Liver (tissue), 9 donors: ENCODE data around the gene SP1. TPM values are rescaled to one million over a fixed set of nuclear protein-coding genes. Genes with fewer than 3 reads are reported as not detected.
A peak's percentile ranks its signal among the peaks of the same experiment; 100 is the strongest.
"Not testable (repeated sequence)": the region's sequence is repeated elsewhere in the genome, so short reads cannot be mapped to it uniquely, and the experiment has no call there.

Experiments
- DNase-seq: peaks from one replicate; pipeline ENCODE4 v3.0.0-alpha.2; 2017; ENCODE audit warnings: low spot score
- H3K27ac ChIP-seq, 2 donors: one replicate each; pipeline ENCODE4 v1.7.0; 2013; ENCODE audit warnings: inconsistent platforms in 2 of 2, low read length in 2 of 2, control low read depth in 1 of 2, low read depth in 1 of 2, mild to moderate bottlenecking in 1 of 2
- H3K27me3 ChIP-seq, 4 donors: one replicate each; pipeline versions ENCODE4 v1.6.1 to v1.7.0; 2013; ENCODE audit warnings: low read length in 3 of 4, inconsistent platforms in 1 of 4, mild to moderate bottlenecking in 1 of 4, moderate library complexity in 1 of 4; ENCODE audit not compliant: control insufficient read depth in 4 of 4, insufficient read depth in 4 of 4
- H3K36me3 ChIP-seq, 4 donors: one replicate each; pipeline versions ENCODE4 v1.6.1 to v1.7.0; 2013; ENCODE audit warnings: low read length in 3 of 4, mild to moderate bottlenecking in 3 of 4, low read depth in 1 of 4, moderate library complexity in 1 of 4; ENCODE audit not compliant: control insufficient read depth in 4 of 4, insufficient read depth in 3 of 4
- H3K4me1 ChIP-seq, 4 donors: one replicate each; pipeline versions ENCODE4 v1.6.1 to v1.7.0; 2013; ENCODE audit warnings: low read length in 3 of 4, mild to moderate bottlenecking in 3 of 4, moderate library complexity in 1 of 4; ENCODE audit not compliant: control insufficient read depth in 4 of 4, insufficient read depth in 4 of 4
- H3K4me3 ChIP-seq, 3 donors: one replicate each; pipeline versions ENCODE4 v1.6.1 to v1.7.0; 2013; ENCODE audit warnings: low read length in 3 of 3, control low read depth in 1 of 3, low read depth in 1 of 3, mild to moderate bottlenecking in 1 of 3
- H3K9ac ChIP-seq, 2 donors: one replicate each; pipeline ENCODE4 v1.7.0; 2013; ENCODE audit warnings: low read length in 2 of 2, mild to moderate bottlenecking in 2 of 2, moderate library complexity in 2 of 2, control low read depth in 1 of 2, low read depth in 1 of 2
- H3K9me3 ChIP-seq, 4 donors: one replicate each; pipeline versions ENCODE4 v1.6.1 to v1.7.0; 2013; ENCODE audit warnings: low read length in 3 of 4; ENCODE audit not compliant: control insufficient read depth in 4 of 4
- EGR1 ChIP-seq, 2 donors: IDR thresholded peaks; 2 replicates each; pipeline ENCODE4 v1.6.1; 2016 to 2018; ENCODE audit warnings: antibody characterized with exemption in 2 of 2, low read depth in 2 of 2
- FOXA2 ChIP-seq: IDR thresholded peaks from 2 replicates; pipeline ENCODE4 v1.6.1; 2016; ENCODE audit warnings: antibody characterized with exemption
- GABPA ChIP-seq, 2 donors: IDR thresholded peaks in 1 of 2; conservative IDR thresholded peaks in 1 of 2; 2 replicates each; pipeline ENCODE4 v1.6.1; 2016; ENCODE audit warnings: antibody characterized with exemption in 2 of 2, mild to moderate bottlenecking in 1 of 2, moderate library complexity in 1 of 2
- HNF4A ChIP-seq, 2 donors: conservative IDR thresholded peaks; 2 replicates each; pipeline ENCODE4 v1.6.1; 2016; ENCODE audit warnings: antibody characterized with exemption in 2 of 2, mild to moderate bottlenecking in 2 of 2
- HNF4G ChIP-seq: IDR thresholded peaks from 2 replicates; pipeline ENCODE4 v1.6.1; 2016; ENCODE audit warnings: antibody characterized with exemption
- JUND ChIP-seq, 2 donors: IDR thresholded peaks; 2 replicates each; pipeline ENCODE4 v1.6.1; 2016; ENCODE audit warnings: antibody characterized with exemption in 2 of 2
- NR2F2 ChIP-seq: IDR thresholded peaks from 2 replicates; pipeline ENCODE4 v1.6.1; 2016; ENCODE audit warnings: antibody characterized with exemption
- RAD21 ChIP-seq, 2 donors: IDR thresholded peaks; 2 replicates each; pipeline ENCODE4 v1.6.1; 2016; ENCODE audit warnings: antibody characterized with exemption in 2 of 2, mild to moderate bottlenecking in 2 of 2
- SP1 ChIP-seq: IDR thresholded peaks from 2 replicates; pipeline ENCODE4 v1.6.1; 2018; ENCODE audit warnings: antibody characterized with exemption, mild to moderate bottlenecking
- TAF1 ChIP-seq: conservative IDR thresholded peaks from 2 replicates; pipeline ENCODE4 v1.6.1; 2016; ENCODE audit warnings: antibody characterized with exemption, mild to moderate bottlenecking
- WGBS: extraction: QIAGEN DNeasy Blood & Tissue Kit; methylation state at CpG from one replicate; pipeline ENCODE4 v1.1.7; 2013; 5-methylcytosine and 5-hydroxymethylcytosine counted together
- polyA plus RNA-seq, 2 donors: library from polyadenylated mRNA; stranded (reverse) in 1 of 2; unstranded in 1 of 2; fragments of 200-250 nt in 1 of 2; fragments of >200 nt in 1 of 2; fragmentation: Nextera tagmentation in 1 of 2; extraction: Ambion mirVana in 1 of 2; gene quantifications; one replicate each; pipeline versions ENCODE4 v1.2.1 to v1.2.3, GENCODE V29; 2013 to 2015
- total RNA-seq, 2 donors: library from RNA; depleted of rRNA; stranded (reverse); fragments of >200 nt; gene quantifications; one replicate each; pipeline ENCODE4 v1.2.3, GENCODE V29; 2014
- TF ChIP-seq, protein P1 (sequence below): IDR thresholded peaks from 2 replicates; pipeline ENCODE4 v1.6.1; 2016; ENCODE audit warnings: antibody characterized with exemption
- TF ChIP-seq, protein P2 (sequence below): IDR thresholded peaks from 2 replicates; pipeline ENCODE4 v1.6.1; 2016; ENCODE audit warnings: antibody characterized with exemption
- TF ChIP-seq, protein P3 (sequence below): IDR thresholded peaks from 2 replicates; pipeline ENCODE4 v1.6.1; 2016; ENCODE audit warnings: antibody characterized with exemption
- TF ChIP-seq, protein P4 (sequence below): IDR thresholded peaks from 2 replicates; pipeline ENCODE4 v1.6.1; 2016; ENCODE audit warnings: antibody characterized with exemption, mild to moderate bottlenecking
- TF ChIP-seq, protein P5 (sequence below): fragments of 150-350 bp; IDR thresholded peaks from 2 replicates; pipeline ENCODE4 v1.5.1; 2017; ENCODE audit warnings: improper control_type of control experiment, low read depth, low read length; ENCODE audit not compliant: missing input control
- donor health status: healthy.
- donor health status: healthy.
- donor health status: healthy.
- donor health status: healthy.
- donor health status: healthy.

Gene SP1
- total and polyA plus RNA-seq, 4 donors, result 3.8 to 36.5 (median 18.2) TPM

DNA sequence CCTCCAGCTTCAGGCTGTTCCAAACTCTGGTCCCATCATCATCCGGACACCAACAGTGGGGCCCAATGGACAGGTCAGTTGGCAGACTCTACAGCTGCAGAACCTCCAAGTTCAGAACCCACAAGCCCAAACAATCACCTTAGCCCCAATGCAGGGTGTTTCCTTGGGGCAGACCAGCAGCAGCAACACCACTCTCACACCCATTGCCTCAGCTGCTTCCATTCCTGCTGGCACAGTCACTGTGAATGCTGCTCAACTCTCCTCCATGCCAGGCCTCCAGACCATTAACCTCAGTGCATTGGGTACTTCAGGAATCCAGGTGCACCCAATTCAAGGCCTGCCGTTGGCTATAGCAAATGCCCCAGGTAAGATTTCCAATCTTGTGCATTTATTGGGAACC lies 3.3 kb downstream of the SP1 start:
- no peak for DNase-seq
- no peak overlapping the region for H3K9ac ChIP-seq
- H3K4me3 ChIP-seq, result no peak overlapping the region
- H3K36me3 ChIP-seq, result peaks cover 2 to 26% (median 16%) of the 10 kb centered on the region in 4 donors
- H3K4me1 ChIP-seq, result peaks cover 16 to 55% (median 42%) of the 10 kb centered on the region in 4 donors
- 79% methylated on average over 2 of the region's 2 CpGs for WGBS
- no peak for TF ChIP-seq GABPA (IDR thresholded peaks at IDR 0.05 in 1 of 2, conservative IDR thresholded peaks at IDR 0.05 in 1 of 2)
- TF ChIP-seq TAF1, result no peak
- TF ChIP-seq HNF4A (conservative IDR thresholded peaks at IDR 0.05), result no peak
- TF ChIP-seq, protein P1, sequence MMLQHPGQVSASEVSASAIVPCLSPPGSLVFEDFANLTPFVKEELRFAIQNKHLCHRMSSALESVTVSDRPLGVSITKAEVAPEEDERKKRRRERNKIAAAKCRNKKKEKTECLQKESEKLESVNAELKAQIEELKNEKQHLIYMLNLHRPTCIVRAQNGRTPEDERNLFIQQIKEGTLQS, result no peak
- TF ChIP-seq, protein P2, sequence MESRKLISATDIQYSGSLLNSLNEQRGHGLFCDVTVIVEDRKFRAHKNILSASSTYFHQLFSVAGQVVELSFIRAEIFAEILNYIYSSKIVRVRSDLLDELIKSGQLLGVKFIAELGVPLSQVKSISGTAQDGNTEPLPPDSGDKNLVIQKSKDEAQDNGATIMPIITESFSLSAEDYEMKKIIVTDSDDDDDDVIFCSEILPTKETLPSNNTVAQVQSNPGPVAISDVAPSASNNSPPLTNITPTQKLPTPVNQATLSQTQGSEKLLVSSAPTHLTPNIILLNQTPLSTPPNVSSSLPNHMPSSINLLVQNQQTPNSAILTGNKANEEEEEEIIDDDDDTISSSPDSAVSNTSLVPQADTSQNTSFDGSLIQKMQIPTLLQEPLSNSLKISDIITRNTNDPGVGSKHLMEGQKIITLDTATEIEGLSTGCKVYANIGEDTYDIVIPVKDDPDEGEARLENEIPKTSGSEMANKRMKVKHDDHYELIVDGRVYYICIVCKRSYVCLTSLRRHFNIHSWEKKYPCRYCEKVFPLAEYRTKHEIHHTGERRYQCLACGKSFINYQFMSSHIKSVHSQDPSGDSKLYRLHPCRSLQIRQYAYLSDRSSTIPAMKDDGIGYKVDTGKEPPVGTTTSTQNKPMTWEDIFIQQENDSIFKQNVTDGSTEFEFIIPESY, result no peak
- TF ChIP-seq JUND (IDR thresholded peaks at IDR 0.05), result no peak
- no peak for TF ChIP-seq FOXA2
- TF ChIP-seq RAD21 (IDR thresholded peaks at IDR 0.05), result no peak
- no peak for TF ChIP-seq HNF4G
- TF ChIP-seq, protein P3, sequence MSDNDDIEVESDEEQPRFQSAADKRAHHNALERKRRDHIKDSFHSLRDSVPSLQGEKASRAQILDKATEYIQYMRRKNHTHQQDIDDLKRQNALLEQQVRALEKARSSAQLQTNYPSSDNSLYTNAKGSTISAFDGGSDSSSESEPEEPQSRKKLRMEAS, result no peak
- TF ChIP-seq, protein P4, sequence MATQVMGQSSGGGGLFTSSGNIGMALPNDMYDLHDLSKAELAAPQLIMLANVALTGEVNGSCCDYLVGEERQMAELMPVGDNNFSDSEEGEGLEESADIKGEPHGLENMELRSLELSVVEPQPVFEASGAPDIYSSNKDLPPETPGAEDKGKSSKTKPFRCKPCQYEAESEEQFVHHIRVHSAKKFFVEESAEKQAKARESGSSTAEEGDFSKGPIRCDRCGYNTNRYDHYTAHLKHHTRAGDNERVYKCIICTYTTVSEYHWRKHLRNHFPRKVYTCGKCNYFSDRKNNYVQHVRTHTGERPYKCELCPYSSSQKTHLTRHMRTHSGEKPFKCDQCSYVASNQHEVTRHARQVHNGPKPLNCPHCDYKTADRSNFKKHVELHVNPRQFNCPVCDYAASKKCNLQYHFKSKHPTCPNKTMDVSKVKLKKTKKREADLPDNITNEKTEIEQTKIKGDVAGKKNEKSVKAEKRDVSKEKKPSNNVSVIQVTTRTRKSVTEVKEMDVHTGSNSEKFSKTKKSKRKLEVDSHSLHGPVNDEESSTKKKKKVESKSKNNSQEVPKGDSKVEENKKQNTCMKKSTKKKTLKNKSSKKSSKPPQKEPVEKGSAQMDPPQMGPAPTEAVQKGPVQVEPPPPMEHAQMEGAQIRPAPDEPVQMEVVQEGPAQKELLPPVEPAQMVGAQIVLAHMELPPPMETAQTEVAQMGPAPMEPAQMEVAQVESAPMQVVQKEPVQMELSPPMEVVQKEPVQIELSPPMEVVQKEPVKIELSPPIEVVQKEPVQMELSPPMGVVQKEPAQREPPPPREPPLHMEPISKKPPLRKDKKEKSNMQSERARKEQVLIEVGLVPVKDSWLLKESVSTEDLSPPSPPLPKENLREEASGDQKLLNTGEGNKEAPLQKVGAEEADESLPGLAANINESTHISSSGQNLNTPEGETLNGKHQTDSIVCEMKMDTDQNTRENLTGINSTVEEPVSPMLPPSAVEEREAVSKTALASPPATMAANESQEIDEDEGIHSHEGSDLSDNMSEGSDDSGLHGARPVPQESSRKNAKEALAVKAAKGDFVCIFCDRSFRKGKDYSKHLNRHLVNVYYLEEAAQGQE, result no peak
- H3K27me3 ChIP-seq, result no peaks in the 10 kb centered on the region
- H3K9me3 ChIP-seq, result no peaks in the 10 kb centered on the region
- no peak overlapping the region for H3K27ac ChIP-seq

DNA sequence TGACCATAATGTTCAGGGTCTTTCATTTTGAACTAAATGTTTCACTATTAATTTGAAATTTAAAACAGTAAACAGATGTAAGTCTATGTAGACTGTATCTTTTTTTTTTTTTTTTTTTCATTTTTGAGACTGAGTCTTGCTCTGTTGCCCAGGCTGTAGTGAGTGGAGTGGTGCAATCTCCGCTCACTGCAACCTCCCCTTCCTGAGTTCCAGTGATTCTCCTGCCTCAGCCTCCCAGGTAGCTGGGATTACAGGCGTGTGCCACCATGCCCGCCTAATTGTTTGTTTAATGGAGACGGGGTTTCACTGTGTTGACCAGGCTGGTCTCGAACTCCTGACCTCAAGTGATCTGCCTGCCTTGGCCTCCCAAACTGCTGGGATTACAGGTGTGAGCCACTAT lies 6.4 kb downstream of the SP1 start:
- WGBS, result 82% methylated on average over 5 of the region's 5 CpGs

DNA sequence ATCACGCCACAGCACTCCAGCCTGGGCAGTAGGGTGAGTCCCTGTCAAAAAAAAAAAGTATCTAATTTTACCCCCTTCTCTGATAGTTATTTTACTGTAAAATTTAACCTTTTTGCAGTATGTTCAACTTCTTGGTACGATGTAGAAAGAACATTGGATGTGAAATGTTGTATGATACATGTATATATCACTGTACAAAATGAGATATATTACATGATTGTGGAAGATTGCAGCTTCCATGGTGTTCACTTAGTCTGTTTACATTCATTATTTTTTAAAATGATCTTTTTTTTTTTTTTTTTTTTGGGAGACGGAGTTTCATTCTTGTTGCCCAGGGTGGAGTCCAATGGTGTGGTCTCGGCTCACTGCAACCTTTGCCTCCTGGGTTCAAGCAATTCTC lies 9.0 kb downstream of the SP1 start:
- H3K4me3 ChIP-seq, result no peak overlapping the region
- TF ChIP-seq EGR1 (IDR thresholded peaks at IDR 0.05; ENCODE audit: low read depth in 2 of 2), result no peak
- no peak for TF ChIP-seq SP1
- TF ChIP-seq, protein P5, sequence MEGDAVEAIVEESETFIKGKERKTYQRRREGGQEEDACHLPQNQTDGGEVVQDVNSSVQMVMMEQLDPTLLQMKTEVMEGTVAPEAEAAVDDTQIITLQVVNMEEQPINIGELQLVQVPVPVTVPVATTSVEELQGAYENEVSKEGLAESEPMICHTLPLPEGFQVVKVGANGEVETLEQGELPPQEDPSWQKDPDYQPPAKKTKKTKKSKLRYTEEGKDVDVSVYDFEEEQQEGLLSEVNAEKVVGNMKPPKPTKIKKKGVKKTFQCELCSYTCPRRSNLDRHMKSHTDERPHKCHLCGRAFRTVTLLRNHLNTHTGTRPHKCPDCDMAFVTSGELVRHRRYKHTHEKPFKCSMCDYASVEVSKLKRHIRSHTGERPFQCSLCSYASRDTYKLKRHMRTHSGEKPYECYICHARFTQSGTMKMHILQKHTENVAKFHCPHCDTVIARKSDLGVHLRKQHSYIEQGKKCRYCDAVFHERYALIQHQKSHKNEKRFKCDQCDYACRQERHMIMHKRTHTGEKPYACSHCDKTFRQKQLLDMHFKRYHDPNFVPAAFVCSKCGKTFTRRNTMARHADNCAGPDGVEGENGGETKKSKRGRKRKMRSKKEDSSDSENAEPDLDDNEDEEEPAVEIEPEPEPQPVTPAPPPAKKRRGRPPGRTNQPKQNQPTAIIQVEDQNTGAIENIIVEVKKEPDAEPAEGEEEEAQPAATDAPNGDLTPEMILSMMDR, result no peak
- no peak for TF ChIP-seq JUND (IDR thresholded peaks at IDR 0.05)
- TF ChIP-seq, protein P2, result no peak
- no peak for TF ChIP-seq GABPA (IDR thresholded peaks at IDR 0.05 in 1 of 2, conservative IDR thresholded peaks at IDR 0.05 in 1 of 2)
- TF ChIP-seq NR2F2, result no peak
- TF ChIP-seq, protein P1, result no peak
- H3K36me3 ChIP-seq, result peaks cover 0 to 6% (median 3%) of the 10 kb centered on the region in 4 donors
- 99% methylated on average over 4 of the region's 4 CpGs for WGBS
- H3K9me3 ChIP-seq, result no peaks in the 10 kb centered on the region
- no peaks in the 10 kb centered on the region for H3K27me3 ChIP-seq
- H3K27ac ChIP-seq, result peak overlapping the region in 1 of 2 donors; percentile 2
- H3K9ac ChIP-seq, result no peak overlapping the region
- no peak for DNase-seq
- peaks cover 10 to 37% (median 19%) of the 10 kb centered on the region in 4 donors for H3K4me1 ChIP-seq

More for the DNA sequence above, 6.4 kb downstream of the SP1 start:
- H3K9me3 ChIP-seq, DNase-seq, H3K27ac ChIP-seq, H3K27me3 ChIP-seq, H3K9ac ChIP-seq, H3K4me3 ChIP-seq: not testable (repeated sequence)
- H3K4me1 ChIP-seq, result peaks cover 18 to 56% (median 38%) of the 10 kb centered on the region in 4 donors
- H3K36me3 ChIP-seq, result peaks cover 2 to 26% (median 16%) of the 10 kb centered on the region in 4 donors
